ENCODE results near the gene IPMK. TPM values are rescaled to one million over a fixed set of nuclear protein-coding genes. Genes with fewer than 3 reads are reported as not detected.
A peak's percentile ranks its signal among the peaks of the same experiment; 100 is the strongest.

Gene IPMK
- total and polyA plus RNA-seq, 2 donors (not counting 1 experiment from before 2014, with no cell fraction given), result 3.6 to 6.3 TPM

DNA sequence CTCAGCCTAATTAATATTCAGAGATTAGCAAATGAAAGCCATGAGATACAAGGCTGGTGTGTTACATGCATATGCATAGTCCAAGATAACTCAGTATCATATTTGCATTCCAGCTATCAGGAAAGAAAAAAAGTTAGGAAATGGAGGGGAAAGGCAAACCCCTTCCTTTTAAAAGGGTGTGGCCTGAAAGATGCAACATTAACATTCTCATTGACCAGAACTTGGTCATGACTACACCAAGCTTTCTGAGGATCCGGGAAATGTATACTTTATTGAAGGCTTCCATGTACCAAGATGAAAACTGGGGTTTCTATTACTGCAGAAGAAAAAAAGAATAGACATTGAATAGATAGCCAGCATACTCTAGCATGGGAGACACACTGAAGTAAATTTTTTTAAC lies 96.5 kb downstream of the IPMK start:
- DNase-seq (ENCODE audit: low read depth in 2 of 2), result no peak
- no peak overlapping the region for H3K4me3 ChIP-seq (replicated peaks in 1 of 4; ENCODE audit: control extremely low read depth in 1 of 4, insufficient read depth in 1 of 4, low read depth in 3 of 4, low read length in 4 of 4)
- H3K9ac ChIP-seq (ENCODE audit: insufficient read depth, low read length), result no peak overlapping the region
- H3K27ac ChIP-seq (ENCODE audit: insufficient read depth, low read length), result no peak overlapping the region
- no peaks in the 10 kb centered on the region for H4K20me1 ChIP-seq (ENCODE audit: control insufficient read depth, extremely low read depth, insufficient read depth, low read length)
- no peaks in the 10 kb centered on the region for H3K9me3 ChIP-seq (ENCODE audit: control insufficient read depth, insufficient read depth, low read depth, low read length)
- no peaks in the 10 kb centered on the region for H3K4me1 ChIP-seq (ENCODE audit: control insufficient read depth, extremely low read depth, insufficient read depth, low read length)
- no peak overlapping the region for H3K4me2 ChIP-seq (ENCODE audit: extremely low read depth, insufficient read depth, low read length)
- H3K79me2 ChIP-seq (ENCODE audit: control insufficient read depth, insufficient read depth, low read length), result no peaks in the 10 kb centered on the region
- no peak overlapping the region for H2AFZ ChIP-seq (ENCODE audit: low read length)
- TF ChIP-seq EZH2 (IDR thresholded peaks at IDR 0.05; ENCODE audit: low read length, missing control alignments), result no peak
- TF ChIP-seq, protein P1, sequence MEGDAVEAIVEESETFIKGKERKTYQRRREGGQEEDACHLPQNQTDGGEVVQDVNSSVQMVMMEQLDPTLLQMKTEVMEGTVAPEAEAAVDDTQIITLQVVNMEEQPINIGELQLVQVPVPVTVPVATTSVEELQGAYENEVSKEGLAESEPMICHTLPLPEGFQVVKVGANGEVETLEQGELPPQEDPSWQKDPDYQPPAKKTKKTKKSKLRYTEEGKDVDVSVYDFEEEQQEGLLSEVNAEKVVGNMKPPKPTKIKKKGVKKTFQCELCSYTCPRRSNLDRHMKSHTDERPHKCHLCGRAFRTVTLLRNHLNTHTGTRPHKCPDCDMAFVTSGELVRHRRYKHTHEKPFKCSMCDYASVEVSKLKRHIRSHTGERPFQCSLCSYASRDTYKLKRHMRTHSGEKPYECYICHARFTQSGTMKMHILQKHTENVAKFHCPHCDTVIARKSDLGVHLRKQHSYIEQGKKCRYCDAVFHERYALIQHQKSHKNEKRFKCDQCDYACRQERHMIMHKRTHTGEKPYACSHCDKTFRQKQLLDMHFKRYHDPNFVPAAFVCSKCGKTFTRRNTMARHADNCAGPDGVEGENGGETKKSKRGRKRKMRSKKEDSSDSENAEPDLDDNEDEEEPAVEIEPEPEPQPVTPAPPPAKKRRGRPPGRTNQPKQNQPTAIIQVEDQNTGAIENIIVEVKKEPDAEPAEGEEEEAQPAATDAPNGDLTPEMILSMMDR (conservative IDR thresholded peaks at IDR 0.05 in 1 of 2, IDR thresholded peaks at IDR 0.05 in 1 of 2; ENCODE audit: low read depth in 1 of 2, low read length in 2 of 2), result no peak
- no peaks in the 10 kb centered on the region for H3K36me3 ChIP-seq (ENCODE audit: control insufficient read depth, insufficient read depth, low read length)
- no peaks in the 10 kb centered on the region for H3K27me3 ChIP-seq (ENCODE audit: control insufficient read depth, insufficient read depth, low read length)

DNA sequence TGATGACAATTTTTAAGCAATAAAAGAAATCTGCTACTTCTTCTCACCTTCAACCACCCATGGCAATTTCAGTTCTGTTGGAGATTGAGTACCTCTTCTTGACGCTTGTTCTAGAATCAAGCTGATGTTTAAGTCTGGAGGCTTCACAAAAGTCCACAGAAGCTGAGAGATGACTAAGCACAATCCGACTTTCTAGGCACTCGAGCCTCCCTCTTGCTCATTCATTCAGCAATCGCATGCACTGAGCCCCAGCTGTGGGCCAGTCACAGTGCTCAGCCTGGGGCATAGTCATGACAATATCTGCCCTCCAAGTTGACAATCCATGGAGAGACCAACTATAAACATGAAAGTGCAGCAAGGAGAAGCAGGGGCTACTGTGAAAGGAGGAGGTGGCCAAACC lies 103.2 kb downstream of the IPMK start:
- H3K9ac ChIP-seq (ENCODE audit: insufficient read depth, low read length), result no peak overlapping the region
- no peak overlapping the region for H2AFZ ChIP-seq (ENCODE audit: low read length)
- no peaks in the 10 kb centered on the region for H4K20me1 ChIP-seq (ENCODE audit: control insufficient read depth, extremely low read depth, insufficient read depth, low read length)
- no peak for DNase-seq (ENCODE audit: low read depth in 2 of 2)
- no peak overlapping the region for H3K27ac ChIP-seq (ENCODE audit: insufficient read depth, low read length)
- H3K4me3 ChIP-seq (replicated peaks in 1 of 4; ENCODE audit: control extremely low read depth in 1 of 4, insufficient read depth in 1 of 4, low read depth in 3 of 4, low read length in 4 of 4), result no peak overlapping the region
- H3K27me3 ChIP-seq (ENCODE audit: control insufficient read depth, insufficient read depth, low read length), result no peaks in the 10 kb centered on the region
- H3K4me2 ChIP-seq (ENCODE audit: extremely low read depth, insufficient read depth, low read length), result no peak overlapping the region
- no peaks in the 10 kb centered on the region for H3K4me1 ChIP-seq (ENCODE audit: control insufficient read depth, extremely low read depth, insufficient read depth, low read length)
- H3K36me3 ChIP-seq (ENCODE audit: control insufficient read depth, insufficient read depth, low read length), result no peaks in the 10 kb centered on the region
- no peak for TF ChIP-seq EZH2 (IDR thresholded peaks at IDR 0.05; ENCODE audit: low read length, missing control alignments)
- TF ChIP-seq, protein P1 (conservative IDR thresholded peaks at IDR 0.05 in 1 of 2, IDR thresholded peaks at IDR 0.05 in 1 of 2; ENCODE audit: low read depth in 1 of 2, low read length in 2 of 2), result no peak
- no peaks in the 10 kb centered on the region for H3K9me3 ChIP-seq (ENCODE audit: control insufficient read depth, insufficient read depth, low read depth, low read length)
- no peaks in the 10 kb centered on the region for H3K79me2 ChIP-seq (ENCODE audit: control insufficient read depth, insufficient read depth, low read length)

DNA sequence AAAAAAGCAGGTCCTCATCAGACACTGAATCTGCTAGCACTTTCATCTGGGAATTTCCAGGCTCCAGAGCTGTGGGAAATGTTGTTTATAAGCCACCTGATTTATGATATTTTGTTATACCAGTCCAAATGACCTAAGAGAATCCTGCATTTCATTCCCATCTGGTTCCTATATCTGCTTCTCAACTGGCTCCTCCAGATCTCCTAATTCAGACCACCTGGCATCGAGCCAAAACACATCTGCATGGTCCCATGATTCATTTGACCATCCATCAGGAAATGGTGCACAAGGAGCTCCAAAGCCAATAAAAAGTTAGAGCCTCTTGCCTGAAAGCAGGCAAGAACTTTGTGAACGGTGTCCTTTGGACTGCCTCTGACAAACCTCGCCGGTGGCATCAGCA lies 108.9 kb downstream of the IPMK start:
- no peaks in the 10 kb centered on the region for H3K4me1 ChIP-seq (ENCODE audit: control insufficient read depth, extremely low read depth, insufficient read depth, low read length)
- no peak overlapping the region for H2AFZ ChIP-seq (ENCODE audit: low read length)
- no peaks in the 10 kb centered on the region for H3K27me3 ChIP-seq (ENCODE audit: control insufficient read depth, insufficient read depth, low read length)
- no peak for TF ChIP-seq EZH2 (IDR thresholded peaks at IDR 0.05; ENCODE audit: low read length, missing control alignments)
- TF ChIP-seq, protein P1 (conservative IDR thresholded peaks at IDR 0.05 in 1 of 2, IDR thresholded peaks at IDR 0.05 in 1 of 2; ENCODE audit: low read depth in 1 of 2, low read length in 2 of 2), result no peak
- DNase-seq (ENCODE audit: low read depth in 2 of 2), result peak; percentile 35 to 61
- no peak overlapping the region for H3K27ac ChIP-seq (ENCODE audit: insufficient read depth, low read length)
- no peaks in the 10 kb centered on the region for H3K79me2 ChIP-seq (ENCODE audit: control insufficient read depth, insufficient read depth, low read length)
- no peaks in the 10 kb centered on the region for H3K36me3 ChIP-seq (ENCODE audit: control insufficient read depth, insufficient read depth, low read length)
- no peak overlapping the region for H3K4me3 ChIP-seq (replicated peaks in 1 of 4; ENCODE audit: control extremely low read depth in 1 of 4, insufficient read depth in 1 of 4, low read depth in 3 of 4, low read length in 4 of 4)
- H3K9me3 ChIP-seq (ENCODE audit: control insufficient read depth, insufficient read depth, low read depth, low read length), result no peaks in the 10 kb centered on the region
- H3K9ac ChIP-seq (ENCODE audit: insufficient read depth, low read length), result no peak overlapping the region
- no peaks in the 10 kb centered on the region for H4K20me1 ChIP-seq (ENCODE audit: control insufficient read depth, extremely low read depth, insufficient read depth, low read length)
- no peak overlapping the region for H3K4me2 ChIP-seq (ENCODE audit: extremely low read depth, insufficient read depth, low read length)
